Activated CD8-positive, alpha-beta T cell treated with anti-CD3 and anti-CD28 coated beads for 36 hours (primary cell): ENCODE measurements around the gene SRPX. TPM values are rescaled to one million over a fixed set of nuclear protein-coding genes. Genes with fewer than 3 reads are reported as not detected.

ENCODE experiments used
- ATAC-seq: fragments of 200-7000 bp; cut with Tn5 transposase; one replicate; pipeline ENCODE4 v1.10.0; 2021; ENCODE audit warnings: mild to moderate bottlenecking, moderate library complexity
- CTCF ChIA-PET: fragments of 350-600 bp; sonication (Branson Sonifier 250); formaldehyde crosslinking; loops from one replicate; lab custom pipeline; 2021; ENCODE audit warnings: antibody characterized with exemption; lab: Charles Lee
- POLR2A ChIA-PET: fragments of 350-600 bp; sonication (Branson Sonifier 250); formaldehyde crosslinking; loops from one replicate; lab custom pipeline; 2021; ENCODE audit warnings: antibody characterized with exemption; lab: Charles Lee
- DNase-seq: peaks from one replicate; pipeline ENCODE4 v3.0.0-alpha.2; 2020
- H3K27ac Mint-ChIP-seq: one replicate; pipeline ENCODE4 v1.8.0; 2021; ENCODE audit warnings: mild to moderate bottlenecking, mixed read lengths
- H3K27me3 Mint-ChIP-seq: one replicate; pipeline ENCODE4 v1.8.0; 2021; ENCODE audit warnings: mixed read lengths
- H3K36me3 Mint-ChIP-seq: one replicate; pipeline ENCODE4 v1.8.0; 2021; ENCODE audit warnings: low read depth, mixed read lengths
- H3K4me1 Mint-ChIP-seq: one replicate; pipeline ENCODE4 v1.8.0; 2021; ENCODE audit warnings: low read depth, mixed read lengths
- H3K4me3 Mint-ChIP-seq: one replicate; pipeline ENCODE4 v1.8.0; 2021; ENCODE audit warnings: mild to moderate bottlenecking, moderate library complexity, mixed read lengths
- H3K9me3 Mint-ChIP-seq: one replicate; pipeline ENCODE4 v1.8.0; 2021; ENCODE audit warnings: mixed read lengths
- CTCF ChIP-seq: fragments of 200-600 bp; IDR thresholded peaks from one replicate; pipeline ENCODE4 v1.8.0; 2022; ENCODE audit warnings: antibody characterized with exemption, mild to moderate bottlenecking
- intact Hi-C: fragments of 100-400 bp; cut with micrococcal nuclease; formaldehyde crosslinking; loops from one replicate; pipeline ENCODE4 v1.10.0; 2022
- total RNA-seq, 2 experiments: library from RNA; stranded (reverse); gene quantifications; one replicate each; pipeline ENCODE4 v1.2.3, GENCODE V29; 2021

Gene SRPX
- total RNA-seq, 2 experiments from 2014 or later: not detected

- POLR2A ChIA-PET: no interaction called here
- Mint-ChIP-seq H3K9me3 (no peaks in the 10 kb centered on the region), H3K4me1 (no peaks in the 10 kb centered on the region), H3K4me3 (no peak overlapping the region), H3K27me3 (peaks cover 2% of the 10 kb centered on the region), H3K36me3 (no peaks in the 10 kb centered on the region), H3K27ac (no peak overlapping the region)
- TF ChIP-seq CTCF: no peak
- DNase-seq (no peak), ATAC-seq (no peak)
- CTCF ChIA-PET: no interaction called here
- intact Hi-C loops: no loop called here
Measured at GRCh38 chrX:38106991-38107655, 113.5 kb downstream of the SRPX start.

GRCh38 chrX:38105216-38105725 is 115.4 kb downstream of the SRPX start:
- DNase-seq (no peak), ATAC-seq (no peak)
- Mint-ChIP-seq H3K4me3 (no peak overlapping the region), H3K4me1 (no peaks in the 10 kb centered on the region), H3K36me3 (no peaks in the 10 kb centered on the region), H3K27ac (no peak overlapping the region), H3K9me3 (no peaks in the 10 kb centered on the region), H3K27me3 (peaks cover 2% of the 10 kb centered on the region)
- TF ChIP-seq CTCF: no peak
- intact Hi-C loops: no loop called here
- ChIA-PET CTCF (no interaction called here), POLR2A (no interaction called here)

GRCh38 chrX:38103857-38104812 is 116.5 kb downstream of the SRPX start:
- H3K36me3 Mint-ChIP-seq: no peaks in the 10 kb centered on the region
- H3K4me3 Mint-ChIP-seq: no peak overlapping the region
- H3K4me1 Mint-ChIP-seq: no peaks in the 10 kb centered on the region
- no peak for ATAC-seq
- ChIA-PET POLR2A (no interaction called here), CTCF (no interaction called here)
- no peak for DNase-seq
- H3K9me3 Mint-ChIP-seq: no peaks in the 10 kb centered on the region
- H3K27me3 Mint-ChIP-seq: no peaks in the 10 kb centered on the region
- no peak for TF ChIP-seq CTCF
- intact Hi-C loops: no loop called here
- no peak overlapping the region for H3K27ac Mint-ChIP-seq

- Mint-ChIP-seq H3K27me3 (no peaks in the 10 kb centered on the region), H3K27ac (no peak overlapping the region), H3K9me3 (no peaks in the 10 kb centered on the region), H3K4me1 (no peaks in the 10 kb centered on the region), H3K4me3 (no peak overlapping the region), H3K36me3 (no peaks in the 10 kb centered on the region)
- ChIA-PET CTCF (no interaction called here), POLR2A (no interaction called here)
- DNase-seq (no peak), ATAC-seq (no peak)
- no peak for TF ChIP-seq CTCF
- intact Hi-C loops: no loop called here
Measured at GRCh38 chrX:38102875-38103274, 117.8 kb downstream of the SRPX start.

- Mint-ChIP-seq H3K36me3 (no peaks in the 10 kb centered on the region), H3K4me1 (no peaks in the 10 kb centered on the region), H3K27me3 (no peaks in the 10 kb centered on the region), H3K4me3 (no peak overlapping the region), H3K9me3 (no peaks in the 10 kb centered on the region), H3K27ac (no peak overlapping the region)
- ChIA-PET CTCF (no interaction called here), POLR2A (no interaction called here)
- DNase-seq (no peak), ATAC-seq (no peak)
- intact Hi-C loops: no loop called here
- TF ChIP-seq CTCF: no peak
Measured at GRCh38 chrX:38102240-38102639, 118.4 kb downstream of the SRPX start.
